K562 (cell line): ENCODE data around the gene NDUFA3. TPM values are rescaled to one million over a fixed set of nuclear protein-coding genes. Genes with fewer than 3 reads are reported as not detected.

Experiments used
- ARHGAP35 ChIP-seq: fragments of 450-650 bp; IDR thresholded peaks from 2 replicates; pipeline ENCODE4 v1.6.1; 2018; ENCODE audit not compliant: partially characterized antibody
- ARID3B ChIP-seq: fragments of 250-450 bp; sonication (Bioruptor Pico); IDR thresholded peaks from 2 replicates; pipeline ENCODE4 v1.4.0; 2020; ENCODE audit warnings: borderline replicate concordance
- E2F5 ChIP-seq: sonication (generic); formaldehyde crosslinking; IDR thresholded peaks from 2 replicates; pipeline ENCODE4 v1.8.0; 2022; ENCODE audit warnings: mild to moderate bottlenecking, missing genetic modification reagents
- E4F1 ChIP-seq: fragments of 250-450 bp; sonication (Bioruptor Pico); IDR thresholded peaks from 2 replicates; pipeline ENCODE4 v1.5.0; 2021; ENCODE audit warnings: mild to moderate bottlenecking, borderline replicate concordance
- FIP1L1 ChIP-seq: fragments of 200-400 bp; formaldehyde crosslinking; IDR thresholded peaks from 2 replicates; pipeline ENCODE4 v1.6.1; 2018; ENCODE audit warnings: mild to moderate bottlenecking, low read depth, low read length; ENCODE audit not compliant: poor library complexity, severe bottlenecking
- HDAC8 ChIP-seq: fragments of 450-650 bp; IDR thresholded peaks from 2 replicates; pipeline ENCODE4 v1.6.1; 2016; ENCODE audit warnings: mild to moderate bottlenecking, missing genetic modification characterization, moderate library complexity, missing compliant biosample characterization
- HINFP ChIP-seq: fragments of 450-650 bp; conservative IDR thresholded peaks from 2 replicates; pipeline ENCODE4 v1.6.1; 2016; ENCODE audit warnings: missing genetic modification characterization, low read depth, mild to moderate bottlenecking, control low read depth, missing compliant biosample characterization
- HIVEP1 ChIP-seq: fragments of 250-450 bp; sonication (Bioruptor Pico); IDR thresholded peaks from 2 replicates; pipeline ENCODE4 v1.4.0; 2020; ENCODE audit warnings: mild to moderate bottlenecking
- HOXB6 ChIP-seq: fragments of 250-450 bp; sonication (Bioruptor Pico); IDR thresholded peaks from 2 replicates; pipeline ENCODE4 v1.5.1; 2022; ENCODE audit warnings: mild to moderate bottlenecking, borderline replicate concordance
- L3MBTL2 ChIP-seq: fragments of 450-650 bp; IDR thresholded peaks from 2 replicates; pipeline ENCODE4 v1.6.1; 2016; ENCODE audit warnings: mild to moderate bottlenecking, moderate library complexity
- POLR2AphosphoS2 ChIP-seq: IDR thresholded peaks from 2 replicates; pipeline ENCODE4 v1.6.1; 2012; ENCODE audit warnings: low read length, improper control_type of control experiment
- PURB ChIP-seq: sonication (generic); formaldehyde crosslinking; IDR thresholded peaks from 2 replicates; pipeline ENCODE4 v1.9.0; 2021; ENCODE audit warnings: low read depth, mild to moderate bottlenecking, missing genetic modification reagents
- TAF1 ChIP-seq: IDR thresholded peaks from 2 replicates; pipeline ENCODE4 v1.6.1; 2011; ENCODE audit warnings: mild to moderate bottlenecking, low read length, moderate library complexity; ENCODE audit not compliant: insufficient read depth, control insufficient read depth, severe bottlenecking; ENCODE audit errors: extremely low read depth
- ZFP91 ChIP-seq: sonication (generic); formaldehyde crosslinking; IDR thresholded peaks from 2 replicates; pipeline ENCODE4 v1.8.0; 2022; ENCODE audit warnings: mild to moderate bottlenecking, missing genetic modification reagents
- ZKSCAN3 ChIP-seq: fragments of 250-450 bp; sonication (Bioruptor Pico); IDR thresholded peaks from 2 replicates; pipeline ENCODE4 v1.4.0; 2020
- ZNF184 ChIP-seq: sonication (generic); formaldehyde crosslinking; IDR thresholded peaks from 2 replicates; pipeline ENCODE4 v1.5.0; 2020; ENCODE audit warnings: missing genetic modification reagents
- ZNF354B ChIP-seq: fragments of 250-450 bp; sonication (Bioruptor Pico); IDR thresholded peaks from 2 replicates; pipeline ENCODE4 v1.4.0; 2020
- polyA plus RNA-seq, 8 experiments: library from polyadenylated mRNA; depleted of rRNA in 4 of 8; stranded (reverse) in 5 of 8; unstranded in 3 of 8; fragments of >200 nt; fragmentation: Nextera tagmentation in 2 of 8; fragmentation: Illumina TruSeq in 1 of 8; extraction: Ambion mirVana in 2 of 8; extraction: Trizol in 1 of 8; gene quantifications; 2 replicates each; pipeline versions ENCODE4 v1.2.1 to v1.2.3, GENCODE V29; 2011 to 2014; ENCODE audit warnings: inconsistent platforms in 1 of 8, missing spikeins in 1 of 8
- total RNA-seq, 7 experiments: library from RNA; depleted of rRNA in 6 of 7; stranded (reverse); fragments of >200 nt in 6 of 7; fragmentation: Illumina TruSeq in 2 of 7; extraction: Trizol in 2 of 7; gene quantifications; 2 replicates each; pipeline versions ENCODE4 v1.2.1 to v1.2.3, GENCODE V29; 2011 to 2021; ENCODE audit warnings: low replicate concordance in 1 of 7

Gene NDUFA3
- total and polyA plus RNA-seq, 9 of the 15 experiments (the other 6 are each of a cell fraction or from before 2014, with no cell fraction given): 39.2 to 279 (median 138) TPM

GRCh38 chr19:54115109-54116063, 12.7 kb downstream of the NDUFA3 start, which contains the start of the genes PRPF31 and TFPT (continued):
- TF ChIP-seq E4F1 (CRISPR knock-in tag) (no peak), ARID3B (CRISPR knock-in tag) (no peak), ZFP91 (CRISPR knock-in tag) (0 out of 2 replicates have a peak, but pooled peaks have one; percentile 41), ZNF354B (CRISPR knock-in tag) (no peak), L3MBTL2 (peak; percentile 82), HIVEP1 (no peak), POLR2AphosphoS2 (peak; percentile 90; the same call in 1 of the 2 replicates), TAF1 (peak; percentile 79), ZKSCAN3 (CRISPR knock-in tag) (no peak), ZNF184 (no peak), HINFP (tag) (peak; percentile 61; the same call in 1 of the 2 replicates), ARHGAP35 (no peak), HOXB6 (CRISPR knock-in tag) (no peak; the same call in 1 of the 2 replicates), HDAC8 (tag) (peak; percentile 69; the same call in 1 of the 2 replicates), PURB (no peak), E2F5 (CRISPR knock-in tag) (peak; percentile 85; the same call in 1 of the 2 replicates), FIP1L1 (no peak)
